Measurements from ENCODE around the gene ZNF346. TPM values are rescaled to one million over a fixed set of nuclear protein-coding genes. Genes with fewer than 3 reads are reported as not detected.

ZNF346 gene
- total and polyA plus RNA-seq, 2 of the 13 experiments (the other 11 are each of a cell fraction or from before 2014, with no cell fraction given), result 8.6 to 19.4 TPM

GRCh38 chr5:177091232-177091631, 68.7 kb downstream of the ZNF346 start:
- ATAC-seq (no peak), FAIRE-seq (no peak), DNase-seq (ENCODE audit: low spot score) (no peak)
- H3K4me2 ChIP-seq (ENCODE audit: low read depth, low read length), result no peak overlapping the region; the same call in 1 of the 2 replicates
- BruUV-seq (replicated peaks), result no TSS peak
- peaks cover 45% of the 10 kb centered on the region for H3K79me2 ChIP-seq (ENCODE audit: insufficient read depth, low read length)
- 0 out of 2 replicates have a peak overlapping the region, but pooled peaks have one; percentile 99 for H3K9ac ChIP-seq (ENCODE audit: insufficient read depth, low read depth, low read length)
- H4K20me1 ChIP-seq (ENCODE audit: insufficient read depth, low read length), result peaks cover 7% of the 10 kb centered on the region
- intact Hi-C loops (cut with micrococcal nuclease; ENCODE audit: unreplicated experiment), result no loop called here
- H3K27me3 ChIP-seq (ENCODE audit: control insufficient read depth in 1 of 2, insufficient read depth in 2 of 2, low read length in 2 of 2), result no peaks in the 10 kb centered on the region; a peak in 1 of 5 replicates
- peaks cover 84% of the 10 kb centered on the region for H3K4me1 ChIP-seq (ENCODE audit: insufficient read depth, low read length)
- no peak overlapping the region for H3K4me3 ChIP-seq (replicated peaks in 1 of 3; ENCODE audit: insufficient read depth in 1 of 3, low read depth in 2 of 3, low read length in 3 of 3)
- in situ Hi-C loops (cut with HindIII; ENCODE audit: extremely low pct_ligation_motif_present, low pct_unique_long_range_greater_than_20kb), result no loop called here
- no peak overlapping the region for H2AFZ ChIP-seq (ENCODE audit: low read length)
- no peak overlapping the region for H3K27ac ChIP-seq (ENCODE audit: extremely low read length, insufficient read depth, low read length)
- 94% methylated on average over 2 of the region's 3 CpGs for WGBS (ENCODE audit: low lambda C conversion rate)
- TF ChIP-seq PHF8 (CRISPR knock-in tag; IDR thresholded peaks at IDR 0.05), result 0 out of 2 replicates have a peak, but pooled peaks have one; percentile 15
- TF ChIP-seq SMAD3 (CRISPR knock-in tag; IDR thresholded peaks at IDR 0.05), result no peak
- TF ChIP-seq ZNF768 (CRISPR knock-in tag; IDR thresholded peaks at IDR 0.05), result peak; percentile 76
- POLR2A ChIA-PET, result interaction anchor here (1.0 to 7.7 kb wide), 2 partner anchors 12 to 17 kb away, joined by 3 to 293 read pairs; no protein-coding TSS in a partner anchor
- H3K9me3 ChIP-seq (ENCODE audit: low read length), result no peaks in the 10 kb centered on the region
- H3K36me3 ChIP-seq (replicated peaks in 1 of 2; ENCODE audit: control insufficient read depth in 1 of 2, insufficient read depth in 2 of 2, low read length in 2 of 2), result peaks cover 30 to 62% of the 10 kb centered on the region in 2 experiments
- CTCF ChIA-PET (ENCODE audit: low intra/inter-chr PET ratio, low total read pairs), result no interaction called here

DNA sequence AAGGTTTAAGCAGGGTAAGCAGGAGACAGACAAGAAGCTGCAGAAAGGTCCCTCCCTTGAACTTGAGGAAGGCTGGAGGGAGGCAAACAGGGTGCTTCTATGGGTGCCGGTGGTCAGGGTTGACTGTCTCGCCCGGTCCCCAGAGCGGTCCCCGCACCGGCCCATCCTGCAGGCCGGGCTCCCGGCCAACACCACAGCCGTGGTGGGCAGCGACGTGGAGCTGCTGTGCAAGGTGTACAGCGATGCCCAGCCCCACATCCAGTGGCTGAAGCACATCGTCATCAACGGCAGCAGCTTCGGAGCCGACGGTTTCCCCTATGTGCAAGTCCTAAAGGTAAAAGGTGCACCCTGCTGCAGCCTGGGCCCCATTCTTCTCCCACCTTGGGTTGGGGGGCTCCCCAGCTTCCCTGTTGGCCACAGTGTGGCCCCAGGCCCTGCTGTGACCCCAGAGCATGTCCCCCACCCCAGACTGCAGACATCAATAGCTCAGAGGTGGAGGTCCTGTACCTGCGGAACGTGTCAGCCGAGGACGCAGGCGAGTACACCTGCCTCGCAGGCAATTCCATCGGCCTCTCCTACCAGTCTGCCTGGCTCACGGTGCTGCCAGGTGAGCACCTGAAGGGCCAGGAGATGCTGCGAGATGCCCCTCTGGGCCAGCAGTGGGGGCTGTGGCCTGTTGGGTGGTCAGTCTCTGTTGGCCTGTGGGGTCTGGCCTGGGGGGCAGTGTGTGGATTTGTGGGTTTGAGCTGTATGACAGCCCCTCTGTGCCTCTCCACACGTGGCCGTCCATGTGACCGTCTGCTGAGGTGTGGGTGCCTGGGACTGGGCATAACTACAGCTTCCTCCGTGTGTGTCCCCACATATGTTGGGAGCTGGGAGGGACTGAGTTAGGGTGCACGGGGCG, 69.9 kb downstream of the ZNF346 start:
- Histone ChIP-seq H3K4me1 (ENCODE audit: insufficient read depth, low read length) (peaks cover 93% of the 10 kb centered on the region), H3K36me3 (replicated peaks in 1 of 2; ENCODE audit: control insufficient read depth in 1 of 2, insufficient read depth in 2 of 2, low read length in 2 of 2) (peaks cover 35 to 67% of the 10 kb centered on the region in 2 experiments), H3K9me3 (ENCODE audit: low read length) (no peaks in the 10 kb centered on the region), H3K79me2 (ENCODE audit: insufficient read depth, low read length) (peaks cover 43% of the 10 kb centered on the region), H3K27me3 (ENCODE audit: control insufficient read depth in 1 of 2, insufficient read depth in 2 of 2, low read length in 2 of 2) (no peaks in the 10 kb centered on the region; a peak in 1 of 5 replicates), H3K4me3 (replicated peaks in 1 of 3; ENCODE audit: insufficient read depth in 1 of 3, low read depth in 2 of 3, low read length in 3 of 3) (no peak overlapping the region), H3K4me2 (ENCODE audit: low read depth, low read length) (no peak overlapping the region), H3K9ac (ENCODE audit: insufficient read depth, low read depth, low read length) (no peak overlapping the region), H4K20me1 (ENCODE audit: insufficient read depth, low read length) (peaks cover 7% of the 10 kb centered on the region), H3K27ac (ENCODE audit: extremely low read length, insufficient read depth, low read length) (peak overlapping the region; percentile 24), H2AFZ (ENCODE audit: low read length) (no peak overlapping the region)
- 84% methylated on average over 14 of the region's 32 CpGs for WGBS (ENCODE audit: low lambda C conversion rate)
- ATAC-seq, result no peak
- ChIA-PET POLR2A (no interaction called here), CTCF (ENCODE audit: low intra/inter-chr PET ratio, low total read pairs) (no interaction called here)
- intact Hi-C loops (cut with micrococcal nuclease; ENCODE audit: unreplicated experiment) (no loop called here), in situ Hi-C loops (cut with HindIII; ENCODE audit: extremely low pct_ligation_motif_present, low pct_unique_long_range_greater_than_20kb) (no loop called here)
- BruUV-seq (replicated peaks), result no TSS peak
- no peak for DNase-seq (ENCODE audit: low spot score)
- TF ChIP-seq TERF1 (CRISPR knock-in tag; IDR thresholded peaks at IDR 0.05) (no peak), ZNF652 (CRISPR knock-in tag; IDR thresholded peaks at IDR 0.05; ENCODE audit: borderline replicate concordance, low read depth) (no peak), POLR2A (IDR thresholded peaks at IDR 0.05; ENCODE audit: insufficient read depth in 1 of 2, low read depth in 2 of 2, low read length in 2 of 2) (peak in 1 of 2 experiments; percentile 13; a peak in 2 of 4 replicates), RBFOX2 (IDR thresholded peaks at IDR 0.05; ENCODE audit: low read depth, low read length) (peak; percentile 78), POLR2AphosphoS5 (IDR thresholded peaks at IDR 0.05; ENCODE audit: low read depth, low read length) (peak; percentile 15; the same call in 1 of the 2 replicates), ATM (IDR thresholded peaks at IDR 0.05; ENCODE audit: borderline replicate concordance) (no peak), SIX1 (CRISPR knock-in tag; IDR thresholded peaks at IDR 0.05; ENCODE audit: borderline replicate concordance) (no peak), BATF2 (CRISPR knock-in tag; IDR thresholded peaks at IDR 0.05) (no peak), ZFP41 (CRISPR knock-in tag; IDR thresholded peaks at IDR 0.05; ENCODE audit: borderline replicate concordance) (no peak), AGO2 (optimal IDR thresholded peaks at IDR 0.05; ENCODE audit: low read depth, low read length) (peak; percentile 83)
- TF ChIP-seq, protein P1, sequence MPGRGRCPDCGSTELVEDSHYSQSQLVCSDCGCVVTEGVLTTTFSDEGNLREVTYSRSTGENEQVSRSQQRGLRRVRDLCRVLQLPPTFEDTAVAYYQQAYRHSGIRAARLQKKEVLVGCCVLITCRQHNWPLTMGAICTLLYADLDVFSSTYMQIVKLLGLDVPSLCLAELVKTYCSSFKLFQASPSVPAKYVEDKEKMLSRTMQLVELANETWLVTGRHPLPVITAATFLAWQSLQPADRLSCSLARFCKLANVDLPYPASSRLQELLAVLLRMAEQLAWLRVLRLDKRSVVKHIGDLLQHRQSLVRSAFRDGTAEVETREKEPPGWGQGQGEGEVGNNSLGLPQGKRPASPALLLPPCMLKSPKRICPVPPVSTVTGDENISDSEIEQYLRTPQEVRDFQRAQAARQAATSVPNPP (CRISPR knock-in tag; IDR thresholded peaks at IDR 0.05), result no peak
- no peak for FAIRE-seq
